BLaER1 (cell line): ENCODE data around the gene TENM4.
A peak's percentile ranks its signal among the peaks of the same experiment; 100 is the strongest.

ENCODE experiments used
- H3K27ac ChIP-seq: shearing (Covaris generic); formaldehyde crosslinking; 2 replicates; pipeline ENCODE4 v1.8.1; 2022
- H3K27me3 ChIP-seq: shearing (Covaris generic); formaldehyde crosslinking; 2 replicates; pipeline ENCODE4 v1.8.1; 2022
- H3K36me3 ChIP-seq: shearing (Covaris generic); formaldehyde crosslinking; 2 replicates; pipeline ENCODE4 v1.8.1; 2022
- H3K4me1 ChIP-seq: shearing (Covaris generic); formaldehyde crosslinking; 2 replicates; pipeline ENCODE4 v1.8.1; 2022
- H3K4me2 ChIP-seq: shearing (Covaris generic); formaldehyde crosslinking; 2 replicates; pipeline ENCODE4 v1.8.1; 2022
- H3K4me3 ChIP-seq: shearing (Covaris generic); formaldehyde crosslinking; 2 replicates; pipeline ENCODE4 v1.8.1; 2022
- H3K9ac ChIP-seq: shearing (Covaris generic); formaldehyde crosslinking; 2 replicates; pipeline ENCODE4 v1.8.1; 2022
- H3K9me3 ChIP-seq: shearing (Covaris generic); formaldehyde crosslinking; 2 replicates; pipeline ENCODE4 v1.8.1; 2022
- H4K20me1 ChIP-seq: shearing (Covaris generic); formaldehyde crosslinking; 2 replicates; pipeline ENCODE4 v1.8.1; 2022
- Cebpa-rat ChIP-seq: shearing (Covaris generic); IDR thresholded peaks from 2 replicates; pipeline ENCODE4 v1.8.1; 2022

The TENM4 gene

DNA sequence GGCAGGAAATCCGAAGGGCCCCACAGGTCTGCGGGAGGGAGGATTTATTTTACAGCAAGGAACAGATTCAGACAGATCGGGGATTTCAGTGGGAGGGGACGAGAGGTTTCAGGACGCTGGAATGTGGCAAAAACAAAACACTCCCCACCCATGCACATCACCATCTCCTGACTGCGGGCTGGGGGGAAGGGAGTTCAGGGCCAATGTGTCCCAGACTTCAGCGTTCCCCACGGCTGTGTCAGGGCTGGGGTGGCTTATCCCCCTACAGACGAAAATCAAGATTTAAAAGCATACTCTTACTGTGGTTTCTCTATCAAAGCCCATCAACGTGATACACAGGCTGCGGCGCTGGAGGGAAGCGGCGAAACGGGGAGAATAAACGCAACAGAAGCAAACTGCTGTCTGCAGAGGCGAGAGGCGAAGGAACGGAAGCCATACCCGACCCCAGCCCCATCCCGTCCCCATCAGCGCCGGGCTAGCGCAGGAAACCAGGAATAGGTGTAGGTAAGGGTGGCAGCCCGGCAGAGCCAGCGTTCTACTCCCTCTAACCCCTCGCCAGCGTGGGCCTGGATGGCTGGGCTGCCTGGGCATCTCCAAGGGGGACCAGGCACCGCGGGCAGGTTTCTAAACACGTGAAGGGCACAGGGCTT is 2.7 kb downstream of the TENM4 start:
- peak overlapping the region; percentile 84 for H3K9ac ChIP-seq
- peak overlapping the region; percentile 93 for H3K4me2 ChIP-seq
- TF ChIP-seq Cebpa-rat, result no peak

DNA sequence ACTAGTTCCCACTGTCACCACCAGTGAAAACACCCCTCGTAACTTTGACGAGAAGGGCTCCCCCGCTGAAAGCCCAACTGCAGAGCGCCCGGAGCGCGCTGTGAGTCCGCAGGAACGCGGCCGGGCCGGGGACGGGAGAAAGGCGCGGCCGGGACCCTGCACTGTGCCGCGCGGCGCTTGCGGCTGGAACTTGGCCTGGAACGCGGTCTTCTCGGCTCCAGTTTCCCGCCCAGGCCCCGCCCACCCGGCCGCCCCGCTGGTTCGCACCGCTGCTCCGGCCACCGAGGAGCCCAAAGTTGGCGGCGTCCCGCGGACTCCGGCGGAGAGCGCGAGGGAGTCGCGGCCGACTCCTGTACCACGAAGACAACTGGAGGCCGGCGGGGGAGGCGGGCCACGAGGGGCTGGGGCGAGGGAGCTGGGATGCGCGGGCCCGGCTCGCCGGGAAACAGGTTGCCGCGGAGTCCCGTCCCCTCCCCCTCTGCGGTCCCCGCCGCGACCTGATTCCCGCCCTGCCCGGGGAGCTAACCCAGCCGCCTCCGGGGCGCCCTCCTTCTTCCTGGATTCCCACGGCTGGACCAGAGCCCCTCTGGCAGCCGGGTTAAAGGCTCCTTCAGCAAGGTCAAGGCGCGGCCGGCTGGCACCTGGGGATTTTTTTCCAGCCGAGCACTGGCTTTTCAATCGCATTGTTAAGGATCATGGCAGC is 3.4 kb downstream of the TENM4 start:
- peaks cover 73% of the 10 kb centered on the region for H4K20me1 ChIP-seq
- no peak for TF ChIP-seq Cebpa-rat
- no peaks in the 10 kb centered on the region for H3K9me3 ChIP-seq
- peak overlapping the region; percentile 89 for H3K4me3 ChIP-seq
- peaks cover 84% of the 10 kb centered on the region for H3K27me3 ChIP-seq
- peak overlapping the region; percentile 37; the same call in 1 of the 2 replicates for H3K27ac ChIP-seq
- peak overlapping the region; percentile 93 for H3K4me2 ChIP-seq
- peaks cover 39% of the 10 kb centered on the region for H3K4me1 ChIP-seq
- H3K9ac ChIP-seq, result peak overlapping the region; percentile 84
- H3K36me3 ChIP-seq, result no peaks in the 10 kb centered on the region

More for the DNA sequence above, 2.7 kb downstream of the TENM4 start:
- Histone ChIP-seq H3K27me3 (peaks cover 86% of the 10 kb centered on the region), H3K27ac (peak overlapping the region; percentile 37; the same call in 1 of the 2 replicates), H3K36me3 (no peaks in the 10 kb centered on the region), H3K4me1 (peaks cover 39% of the 10 kb centered on the region), H3K4me3 (peak overlapping the region; percentile 89), H4K20me1 (peaks cover 66% of the 10 kb centered on the region), H3K9me3 (no peaks in the 10 kb centered on the region)

DNA sequence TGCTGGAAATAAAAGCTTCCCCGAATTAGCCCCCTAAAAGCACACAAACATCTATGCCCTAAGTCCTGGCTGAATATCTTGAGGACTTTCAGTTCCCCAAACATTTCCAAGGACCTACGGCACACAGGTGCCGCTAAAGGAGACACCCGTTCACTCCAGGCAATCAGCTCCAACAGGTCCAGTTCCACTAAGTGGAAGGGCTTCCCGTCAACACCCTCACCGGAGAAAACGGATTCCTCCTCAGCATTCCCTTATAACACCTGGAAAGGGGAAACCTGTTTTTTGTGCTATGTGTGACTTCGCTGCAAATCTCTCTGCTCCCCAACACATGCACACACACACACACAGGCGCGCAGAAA is 3.9 kb downstream of the TENM4 start:
- H3K27ac ChIP-seq, result no peak overlapping the region
- no peaks in the 10 kb centered on the region for H3K9me3 ChIP-seq
- peak overlapping the region; percentile 89 for H3K4me3 ChIP-seq
- H3K27me3 ChIP-seq, result peaks cover 80% of the 10 kb centered on the region
- peaks cover 38% of the 10 kb centered on the region for H3K4me1 ChIP-seq
- peak overlapping the region; percentile 84 for H3K9ac ChIP-seq
- peak overlapping the region; percentile 93 for H3K4me2 ChIP-seq
- peaks cover 78% of the 10 kb centered on the region for H4K20me1 ChIP-seq
- H3K36me3 ChIP-seq, result no peaks in the 10 kb centered on the region
- no peak for TF ChIP-seq Cebpa-rat

DNA sequence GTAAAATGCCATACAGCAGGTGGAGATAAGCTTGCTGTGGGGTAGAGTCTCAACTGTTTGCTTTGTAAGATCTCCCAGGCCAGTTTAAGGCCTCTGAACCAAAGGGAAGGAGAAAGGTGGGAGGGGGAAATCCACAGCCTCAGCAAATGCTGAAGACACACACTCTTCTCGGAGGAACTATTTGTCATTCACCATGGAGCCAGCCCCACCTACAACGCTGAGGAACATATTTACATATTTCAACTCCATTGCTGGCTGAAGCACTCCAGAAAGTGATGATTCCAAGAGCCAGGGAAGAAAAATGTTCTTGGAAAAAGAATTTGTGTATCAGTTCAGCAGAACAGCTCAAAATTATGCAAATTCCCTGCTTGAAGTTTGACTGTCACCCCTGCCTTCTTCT is 6.5 kb downstream of the TENM4 start:
- peaks cover 53% of the 10 kb centered on the region for H3K27me3 ChIP-seq
- H3K9ac ChIP-seq, result no peak overlapping the region
- H3K36me3 ChIP-seq, result no peaks in the 10 kb centered on the region
- no peak overlapping the region for H3K4me2 ChIP-seq
- peaks cover 97% of the 10 kb centered on the region for H4K20me1 ChIP-seq
- peaks cover 26% of the 10 kb centered on the region for H3K4me1 ChIP-seq
- no peaks in the 10 kb centered on the region for H3K9me3 ChIP-seq
- no peak overlapping the region for H3K27ac ChIP-seq
- no peak for TF ChIP-seq Cebpa-rat
- H3K4me3 ChIP-seq, result no peak overlapping the region

DNA sequence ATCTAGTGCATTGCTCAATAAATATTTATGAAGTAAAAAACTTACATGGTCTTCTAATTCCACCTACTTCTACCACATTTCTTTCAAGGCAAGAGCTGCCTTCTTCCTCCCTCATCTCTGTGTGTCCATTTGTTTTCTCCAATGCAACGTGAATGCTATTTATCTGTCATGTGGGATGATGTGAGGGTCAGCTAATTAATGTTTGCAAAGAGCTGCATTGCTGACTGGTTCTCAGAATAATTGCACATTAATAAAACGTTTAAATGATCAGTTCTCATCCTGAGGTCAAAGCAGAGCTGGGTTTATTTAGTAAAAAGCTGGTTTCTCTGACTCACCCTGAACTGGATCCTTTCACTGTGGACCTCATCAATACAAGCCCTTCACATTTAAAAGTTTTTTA is 8.7 kb downstream of the TENM4 start:
- peaks cover 32% of the 10 kb centered on the region for H3K27me3 ChIP-seq
- no peak overlapping the region for H3K9ac ChIP-seq
- no peaks in the 10 kb centered on the region for H3K36me3 ChIP-seq
- H4K20me1 ChIP-seq, result peaks cover 100% of the 10 kb centered on the region
- H3K4me1 ChIP-seq, result peaks cover 25% of the 10 kb centered on the region
- no peaks in the 10 kb centered on the region for H3K9me3 ChIP-seq
- TF ChIP-seq Cebpa-rat, result no peak
- H3K4me2 ChIP-seq, result no peak overlapping the region
- H3K27ac ChIP-seq, result no peak overlapping the region
- no peak overlapping the region for H3K4me3 ChIP-seq

DNA sequence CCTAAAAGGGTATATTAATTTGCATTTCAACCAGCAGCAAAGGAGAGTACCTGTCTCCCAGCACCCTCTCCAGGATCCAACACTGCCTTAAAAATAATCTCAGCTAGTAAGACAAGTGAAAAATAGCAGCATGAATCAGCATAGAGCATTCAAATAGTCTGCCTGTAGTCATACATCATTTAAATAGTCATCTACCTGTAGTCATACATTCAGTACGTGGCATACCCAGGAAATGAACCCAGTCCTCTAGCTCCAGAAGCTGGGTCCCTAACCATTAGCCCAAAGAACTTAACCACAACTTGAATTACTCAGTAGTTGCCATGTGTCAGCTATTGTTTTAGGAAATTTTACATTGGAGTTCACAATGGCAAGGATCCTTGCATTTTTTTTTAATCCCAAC is 9.3 kb downstream of the TENM4 start:
- Histone ChIP-seq H3K9me3 (no peaks in the 10 kb centered on the region), H4K20me1 (peaks cover 100% of the 10 kb centered on the region), H3K4me1 (peaks cover 19% of the 10 kb centered on the region), H3K27me3 (peaks cover 26% of the 10 kb centered on the region), H3K36me3 (peaks cover 2% of the 10 kb centered on the region; the same call in 1 of the 2 replicates), H3K9ac (no peak overlapping the region), H3K4me3 (no peak overlapping the region), H3K27ac (no peak overlapping the region), H3K4me2 (no peak overlapping the region)
- no peak for TF ChIP-seq Cebpa-rat

DNA sequence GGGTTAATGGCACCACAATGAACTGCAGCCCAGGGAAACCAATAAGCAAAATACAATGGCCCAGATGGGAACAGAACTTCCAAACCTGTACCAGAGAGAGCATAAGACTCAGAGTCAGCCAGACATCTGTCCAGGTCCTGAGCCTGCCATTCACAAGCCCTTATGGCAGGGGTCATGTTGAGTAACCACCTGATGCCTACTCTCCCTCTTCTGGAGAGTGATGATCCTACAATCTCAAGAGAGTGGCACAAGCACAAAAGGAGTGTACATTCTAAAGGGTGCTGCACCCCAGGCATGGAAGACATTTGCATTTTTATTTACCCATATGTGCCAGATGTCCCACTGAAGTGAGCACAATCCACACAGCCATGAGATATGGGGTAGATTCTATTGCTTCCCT is 10.6 kb downstream of the TENM4 start:
- TF ChIP-seq Cebpa-rat, result no peak
- no peaks in the 10 kb centered on the region for H3K9me3 ChIP-seq
- peaks cover 13% of the 10 kb centered on the region for H3K27me3 ChIP-seq

DNA sequence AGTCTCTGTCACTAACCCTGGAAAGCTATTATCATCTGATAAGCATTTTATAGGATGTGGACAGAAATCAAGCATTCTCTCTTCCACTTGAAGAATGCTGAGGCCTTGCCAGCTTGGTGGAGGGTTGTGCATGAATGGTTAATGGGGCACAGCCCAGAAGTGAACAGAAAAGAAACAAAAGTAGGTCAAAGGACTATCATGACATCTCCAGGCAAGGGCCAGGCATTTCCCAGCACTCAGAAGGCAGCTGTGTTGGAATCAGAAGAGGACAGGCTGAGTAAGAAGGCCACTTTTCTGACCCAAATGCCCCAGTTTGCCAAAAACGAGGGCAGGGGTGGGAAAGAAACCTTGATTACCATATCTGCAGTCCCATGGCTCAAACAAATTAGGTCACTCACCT is 12.4 kb downstream of the TENM4 start:
- Histone ChIP-seq H3K36me3 (peaks cover 8% of the 10 kb centered on the region; the same call in 1 of the 2 replicates), H3K27ac (no peak overlapping the region)

More for the DNA sequence above, 10.6 kb downstream of the TENM4 start:
- Histone ChIP-seq H3K27ac (no peak overlapping the region), H3K4me1 (peaks cover 16% of the 10 kb centered on the region), H3K4me2 (no peak overlapping the region), H3K9ac (no peak overlapping the region), H3K4me3 (no peak overlapping the region), H4K20me1 (peaks cover 100% of the 10 kb centered on the region), H3K36me3 (peaks cover 8% of the 10 kb centered on the region; the same call in 1 of the 2 replicates)

DNA sequence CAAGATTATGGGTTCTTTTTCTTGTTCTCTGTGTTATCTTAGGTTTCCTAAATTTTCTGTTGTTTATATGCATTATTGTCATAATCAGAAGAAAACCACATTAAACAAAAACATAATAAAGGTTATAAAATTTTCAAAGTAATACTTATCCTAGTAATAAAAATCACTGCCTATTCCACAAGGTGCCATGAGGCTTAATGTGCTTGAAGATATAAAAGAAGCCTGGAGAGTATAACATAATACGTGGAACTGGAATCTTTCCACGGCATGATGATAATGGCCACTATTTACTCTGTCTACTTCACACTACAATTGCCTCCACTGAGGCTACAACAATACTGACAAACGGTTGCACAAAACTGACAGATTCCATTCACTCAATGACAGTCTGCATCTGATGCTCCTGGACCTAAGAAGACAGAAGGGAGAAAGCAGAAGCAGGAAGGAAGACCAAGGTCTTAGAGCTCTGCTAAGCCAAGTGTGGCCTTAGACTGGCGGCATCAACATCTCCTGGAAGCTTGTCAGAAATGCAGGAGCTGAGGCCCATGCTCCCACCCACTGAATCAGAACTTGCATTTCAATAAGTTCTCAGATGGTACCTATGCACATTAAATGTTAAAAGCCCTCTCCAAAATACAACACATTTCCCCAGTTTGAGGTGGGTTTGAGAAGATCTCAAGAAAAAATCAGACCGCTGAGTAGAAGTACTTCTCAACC is 13.1 kb downstream of the TENM4 start:
- TF ChIP-seq Cebpa-rat, result no peak
- peaks cover 100% of the 10 kb centered on the region for H4K20me1 ChIP-seq

More for the DNA sequence above, 12.4 kb downstream of the TENM4 start:
- Histone ChIP-seq H3K9ac (no peak overlapping the region), H3K4me3 (no peak overlapping the region), H3K4me1 (peaks cover 16% of the 10 kb centered on the region), H3K9me3 (no peaks in the 10 kb centered on the region), H3K27me3 (no peaks in the 10 kb centered on the region), H3K4me2 (peak overlapping the region; percentile 14; the same call in 1 of the 2 replicates), H4K20me1 (peaks cover 100% of the 10 kb centered on the region)
- no peak for TF ChIP-seq Cebpa-rat

DNA sequence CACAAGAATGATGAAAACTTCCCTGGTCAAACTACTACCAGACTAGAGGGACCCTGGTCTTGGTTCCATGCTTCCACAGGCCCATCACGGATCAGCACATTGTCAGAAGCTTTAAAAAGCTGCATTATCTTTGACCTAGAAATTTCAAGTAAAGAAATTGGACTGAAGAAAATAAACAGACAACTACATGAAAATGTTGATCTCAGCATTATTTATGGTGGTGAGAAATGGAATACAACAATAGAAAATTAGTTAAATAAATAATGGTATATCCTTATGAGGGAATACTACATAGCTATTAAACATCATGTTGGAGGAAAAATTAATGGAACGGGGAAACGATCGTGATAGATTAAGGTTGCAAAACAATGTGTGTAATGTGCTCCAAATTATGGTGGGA is 13.7 kb downstream of the TENM4 start:
- no peak overlapping the region for H3K4me2 ChIP-seq
- no peak overlapping the region for H3K27ac ChIP-seq
- no peaks in the 10 kb centered on the region for H3K27me3 ChIP-seq
- no peak overlapping the region for H3K9ac ChIP-seq
- no peak for TF ChIP-seq Cebpa-rat
- peaks cover 8% of the 10 kb centered on the region; the same call in 1 of the 2 replicates for H3K36me3 ChIP-seq
- peaks cover 100% of the 10 kb centered on the region for H4K20me1 ChIP-seq
- no peaks in the 10 kb centered on the region for H3K9me3 ChIP-seq
- H3K4me1 ChIP-seq, result peaks cover 16% of the 10 kb centered on the region
- no peak overlapping the region for H3K4me3 ChIP-seq

More for the DNA sequence above, 13.1 kb downstream of the TENM4 start:
- Histone ChIP-seq H3K27ac (no peak overlapping the region), H3K27me3 (no peaks in the 10 kb centered on the region), H3K36me3 (peaks cover 8% of the 10 kb centered on the region; the same call in 1 of the 2 replicates), H3K4me2 (peak overlapping the region; percentile 14; the same call in 1 of the 2 replicates), H3K9me3 (no peaks in the 10 kb centered on the region), H3K9ac (no peak overlapping the region), H3K4me3 (no peak overlapping the region), H3K4me1 (peaks cover 16% of the 10 kb centered on the region)
